GM04504 (cell line): ENCODE data around the gene COBL.
"Not testable (repeated sequence)": the region's sequence is repeated elsewhere in the genome, so short reads cannot be mapped to it uniquely, and the experiment has no call there.

ENCODE experiments used
- DNase-seq: peaks from one replicate; pipeline ENCODE4 v3.0.0-alpha.2; 2012; ENCODE audit warnings: low read depth

COBL gene

GRCh38 chr7:51230723-51231122 lies 85.9 kb downstream of the COBL start:
- DNase-seq = no peak

- DNase-seq = no peak
Measured at GRCh38 chr7:51230324-51230625, 86.3 kb downstream of the COBL start.

DNA sequence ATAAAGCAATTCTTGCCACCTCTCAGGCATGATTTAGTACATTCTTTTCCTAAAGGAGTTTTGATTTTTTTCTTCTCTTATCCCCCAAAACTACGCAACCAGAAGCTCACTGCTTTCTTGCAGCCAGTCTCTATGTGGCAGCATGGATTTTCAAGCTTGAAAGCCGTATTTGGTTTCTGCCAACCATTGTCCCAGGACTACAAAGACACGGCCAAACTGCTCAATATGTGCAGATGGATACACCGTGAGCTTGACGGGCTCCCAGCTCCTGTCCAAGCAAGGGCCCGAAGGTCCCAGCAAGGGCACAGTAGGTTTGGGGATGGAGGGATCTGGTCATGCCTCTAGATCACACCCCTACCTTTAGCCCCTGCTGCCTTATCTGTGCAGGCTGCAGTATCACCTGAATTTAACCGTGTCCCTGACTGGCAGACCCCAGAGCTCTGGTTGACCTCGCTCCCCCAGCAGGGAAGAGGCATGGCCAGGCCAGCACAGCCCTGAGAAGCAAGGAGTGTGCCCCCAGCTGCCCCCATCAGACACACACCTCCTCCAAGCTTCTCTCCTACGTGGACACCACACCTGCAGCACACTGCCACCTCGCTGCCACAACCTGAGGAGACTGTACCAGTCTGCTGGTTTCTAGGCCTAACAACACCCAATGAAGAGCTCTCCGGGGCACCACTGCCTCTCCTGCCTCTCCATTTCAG lies 86.8 kb downstream of the COBL start:
- DNase-seq = no peak

DNA sequence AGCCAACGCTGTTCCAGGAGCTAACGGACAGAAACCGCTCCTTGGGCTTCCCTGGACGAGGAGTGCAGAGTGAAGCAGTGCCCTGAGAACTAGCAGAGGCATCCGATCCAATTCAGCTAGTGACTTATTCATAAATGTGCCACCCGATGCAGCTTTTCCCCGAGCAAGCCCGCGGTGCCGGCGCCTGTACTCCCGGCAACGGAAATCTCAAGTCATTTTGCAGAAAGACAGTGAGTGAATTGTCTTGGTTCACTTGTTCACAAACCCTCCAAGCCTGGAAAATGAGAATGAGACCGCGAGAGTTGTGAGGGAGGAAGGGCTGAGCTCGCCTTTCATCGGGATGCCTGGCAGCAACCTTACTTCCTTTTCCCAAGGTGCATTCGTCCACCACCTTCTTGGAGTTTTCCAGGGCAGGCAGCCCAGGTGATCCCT lies 87.5 kb downstream of the COBL start:
- no peak for DNase-seq

- DNase-seq = no peak
Measured at GRCh38 chr7:51228386-51228958, 88.1 kb downstream of the COBL start.

GRCh38 chr7:51227861-51228260 lies 88.7 kb downstream of the COBL start:
- DNase-seq = no peak

- no peak for DNase-seq
Measured at GRCh38 chr7:51226916-51227535, 89.6 kb downstream of the COBL start.

DNA sequence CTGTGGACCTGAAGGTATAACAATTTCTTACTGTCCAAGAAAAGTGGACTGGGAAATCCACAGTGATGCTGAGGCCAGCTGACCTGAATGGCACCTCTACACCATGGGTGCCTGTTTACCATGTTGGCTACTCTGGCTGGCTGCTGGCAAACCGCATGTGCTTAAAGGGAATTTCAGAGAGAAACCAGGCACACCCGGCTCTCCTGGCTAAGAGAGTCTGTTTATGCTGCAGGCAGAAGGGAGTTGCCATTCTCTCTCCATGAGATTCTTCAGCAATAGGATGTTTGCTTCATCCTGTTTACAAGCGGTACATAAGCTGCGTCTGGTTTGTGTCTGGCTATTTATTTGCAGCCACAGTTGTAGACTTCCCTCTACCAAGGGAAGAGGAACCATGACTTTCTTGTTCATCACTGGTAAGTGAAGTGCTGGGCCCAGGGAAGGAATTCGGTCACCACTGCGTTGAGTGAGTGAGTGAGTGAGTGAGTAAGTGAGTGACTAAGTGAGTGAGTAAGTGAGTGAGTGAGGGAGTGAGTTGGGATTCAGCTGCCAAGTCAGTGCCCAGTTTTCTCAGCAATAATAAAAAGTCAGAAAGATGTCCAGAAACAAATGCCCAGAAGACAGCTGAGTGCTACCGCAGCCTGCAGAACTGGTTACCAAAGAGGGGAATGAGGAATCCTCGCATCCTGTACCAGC lies 90.4 kb downstream of the COBL start:
- DNase-seq = no peak

GRCh38 chr7:51224811-51225595 lies 91.6 kb downstream of the COBL start:
- DNase-seq = no peak

DNA sequence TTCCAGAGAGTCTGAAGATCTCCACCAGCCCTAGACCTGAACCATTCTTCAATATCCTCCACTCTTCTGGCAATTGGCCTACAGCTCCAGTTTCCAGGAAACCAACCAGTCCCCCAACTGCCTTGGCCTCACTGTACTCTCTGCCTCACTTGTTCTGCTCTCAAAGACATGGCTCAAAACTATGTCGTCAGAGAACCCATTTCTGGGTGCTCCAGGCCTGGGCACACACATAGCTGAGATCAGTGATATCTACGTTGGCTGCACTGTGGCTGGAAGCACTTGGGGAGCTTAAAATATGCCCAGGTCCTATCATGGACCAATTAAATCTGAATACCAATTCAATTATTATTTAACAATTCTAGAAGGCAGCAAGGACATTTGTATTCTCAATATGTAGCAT lies 93.1 kb downstream of the COBL start:
- no peak for DNase-seq

- DNase-seq = no peak
Measured at GRCh38 chr7:51222916-51223315, 93.7 kb downstream of the COBL start.

- no peak for DNase-seq
Measured at GRCh38 chr7:51220226-51220625, 96.4 kb downstream of the COBL start.

GRCh38 chr7:51219261-51219988 lies 97.2 kb downstream of the COBL start:
- no peak for DNase-seq

DNA sequence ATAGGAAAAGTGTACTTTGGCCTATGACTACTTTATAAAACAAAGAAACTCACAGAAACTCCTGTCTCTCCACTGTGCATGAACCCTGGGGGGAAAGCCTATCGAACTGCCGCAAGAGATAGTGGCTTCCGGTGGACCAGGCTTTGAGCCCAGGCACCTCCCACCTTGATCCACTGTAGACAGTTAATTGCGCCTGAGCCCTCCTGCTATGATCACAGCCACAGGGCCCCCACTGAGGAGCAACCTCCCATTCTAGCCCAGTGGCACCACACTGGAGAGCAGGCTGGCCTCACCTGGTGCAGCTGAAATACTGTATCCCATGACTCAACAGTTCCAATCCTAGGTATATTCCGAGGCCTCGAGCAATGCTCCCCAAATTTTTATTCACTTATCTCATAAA lies 98.8 kb downstream of the COBL start:
- DNase-seq = no peak

- DNase-seq = no peak
Measured at GRCh38 chr7:51214098-51214497, 102.5 kb downstream of the COBL start.

- DNase-seq = no peak
Measured at GRCh38 chr7:51213618-51214017, 103.0 kb downstream of the COBL start.

- no peak for DNase-seq
Measured at GRCh38 chr7:51210766-51211165, 105.8 kb downstream of the COBL start.

DNA sequence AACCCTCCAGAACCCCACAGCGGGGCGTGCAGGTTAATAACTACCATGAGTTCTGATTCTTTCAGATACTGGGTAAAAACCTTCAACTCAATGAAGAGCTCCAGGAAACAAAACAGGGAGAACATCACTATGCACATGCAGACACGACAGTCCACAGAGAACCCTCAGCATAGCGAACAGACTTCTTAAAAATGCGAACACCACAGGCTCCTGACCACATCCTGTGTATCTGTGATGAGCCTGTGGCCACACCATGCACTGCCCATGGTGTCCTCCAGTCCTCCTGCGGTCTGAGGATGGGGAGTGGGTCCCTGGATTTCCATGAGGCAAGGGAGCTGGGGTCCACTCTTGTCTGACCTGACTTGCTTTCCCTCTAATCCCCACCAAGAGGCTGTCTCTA lies 107.2 kb downstream of the COBL start:
- DNase-seq = no peak

DNA sequence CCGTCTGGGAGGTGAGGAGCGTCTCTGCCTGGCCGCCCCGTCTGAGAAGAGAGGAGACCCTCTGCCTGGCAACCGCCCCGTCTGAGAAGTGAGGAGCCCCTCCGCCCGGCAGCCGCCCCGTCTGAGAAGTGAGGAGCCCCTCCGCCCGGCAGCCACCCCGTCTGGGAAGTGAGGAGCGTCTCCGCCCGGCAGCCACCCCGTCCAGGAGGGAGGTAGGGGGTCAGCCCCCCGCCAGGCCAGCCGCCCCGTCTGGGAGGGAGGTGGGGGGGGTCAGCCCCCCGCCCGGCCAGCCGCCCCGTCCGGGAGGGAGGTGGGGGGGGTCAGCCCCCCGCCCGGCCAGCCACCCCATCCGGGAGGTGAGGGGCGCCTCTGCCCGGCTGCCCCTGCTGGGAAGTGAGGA lies 108.5 kb downstream of the COBL start:
- DNase-seq = not testable (repeated sequence)

DNA sequence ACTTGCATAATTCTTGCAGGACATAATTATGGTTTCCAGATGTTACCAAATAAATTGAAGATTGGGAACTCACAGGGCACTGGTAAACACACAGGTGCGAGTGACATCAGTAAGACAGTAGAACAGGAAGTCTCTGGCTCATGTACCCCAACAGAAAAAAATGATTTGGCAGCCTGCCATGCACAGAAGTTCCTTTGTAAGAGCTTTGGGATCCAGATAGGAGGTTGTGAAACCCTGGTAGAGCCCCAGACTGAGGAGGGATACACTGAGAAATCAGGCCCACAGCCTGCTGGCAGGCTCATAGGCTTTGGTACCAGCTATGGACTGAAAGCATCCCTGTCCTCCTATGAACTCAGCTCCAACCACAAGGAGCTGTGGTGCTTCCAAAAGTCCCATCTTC lies 118.0 kb downstream of the COBL start:
- DNase-seq = no peak

DNA sequence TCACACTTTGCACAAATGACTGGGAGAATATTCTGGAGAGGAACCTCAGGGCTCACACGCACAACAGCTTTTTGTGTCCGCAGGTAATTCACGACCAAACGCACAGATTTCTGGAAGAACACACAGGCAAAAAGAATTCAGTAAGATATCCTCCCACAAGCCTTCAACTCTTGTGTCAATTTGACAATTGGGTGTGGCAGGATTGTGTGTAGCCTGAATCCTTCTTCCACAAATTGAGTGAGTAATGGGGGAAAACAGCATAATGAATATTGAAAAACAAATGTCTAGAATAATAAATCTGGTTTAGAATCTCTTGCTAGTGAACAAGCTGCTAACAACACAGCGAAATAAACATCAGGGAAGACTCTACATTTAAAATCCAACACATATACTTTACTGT lies 125.6 kb downstream of the COBL start:
- DNase-seq = no peak

DNA sequence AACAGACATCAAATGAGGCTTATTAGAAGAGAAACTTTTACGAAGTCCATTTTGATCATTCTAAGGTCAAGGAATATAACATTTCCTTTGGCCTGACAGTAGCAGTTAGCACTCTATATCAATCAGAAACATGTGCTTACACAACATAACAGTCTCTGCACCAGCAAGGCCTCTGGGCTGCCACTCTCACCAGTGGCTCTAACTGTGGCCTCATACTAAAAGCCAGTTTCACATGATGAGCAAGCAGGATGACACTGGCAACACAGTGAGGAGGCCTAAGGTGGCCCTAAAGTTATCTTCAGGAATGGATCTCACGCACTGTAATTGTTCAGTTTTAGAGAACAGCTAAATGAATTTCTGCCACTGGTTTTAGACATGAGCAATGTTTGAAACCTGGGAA lies 126.8 kb downstream of the COBL start:
- DNase-seq = no peak
